Measurements from ENCODE around the gene GRK4. TPM values are rescaled to one million over a fixed set of nuclear protein-coding genes. Genes with fewer than 3 reads are reported as not detected.

Gene GRK4
- total RNA-seq, 4 donors from 2014 or later = 6.1 to 15.1 (median 9.3) TPM

- Histone ChIP-seq H3K9me3 (no peaks in the 10 kb centered on the region), H3K4me3 (peak overlapping the region; percentile 60 to 94 (median 78)), H3K27me3 (no peaks in the 10 kb centered on the region), H3K4me1 (peaks cover 0 to 42% (median 19%) of the 10 kb centered on the region in 4 donors), H3K36me3 (peaks cover 0 to 1% (median 0%) of the 10 kb centered on the region in 3 donors), H3K27ac (peak overlapping the region; percentile 74 to 83 (median 79))
- no peak for TF ChIP-seq CTCF (IDR thresholded peaks at IDR 0.05)
- TF ChIP-seq POLR2A (IDR thresholded peaks at IDR 0.05) = no peak
- 10 to 20% methylated on average over 20 to 27 of the region's 54 CpGs for WGBS, 2 donors
- DNase-seq (ENCODE audit: low spot score in 2 of 2) = no peak
Measured at GRCh38 chr4:3073158-3074077, 110.0 kb downstream of the GRK4 start.

GRCh38 chr4:3074078-3074845, 110.9 kb downstream of the GRK4 start, which contains the start of the genes HTT and HTT-AS:
Gene HTT (plus strand): TSS chr4:3074681. CDS start chr4:3074826, 145 bp downstream.
Gene HTT-AS (minus strand): TSS chr4:3074538.
- Histone ChIP-seq H3K4me1 (peaks cover 0 to 45% (median 19%) of the 10 kb centered on the region in 4 donors), H3K27me3 (no peaks in the 10 kb centered on the region), H3K9me3 (no peaks in the 10 kb centered on the region), H3K27ac (peak within 1 kb of the TSS; percentile 86 to 93 (median 90)), H3K4me3 (peak within 1 kb of the TSS; percentile 66 to 94 (median 92)), H3K36me3 (peaks cover 0 to 3% (median 0%) of the 10 kb centered on the region in 3 donors)
- DNase-seq (ENCODE audit: low spot score in 2 of 2) = peak; percentile 96
- TF ChIP-seq POLR2A (IDR thresholded peaks at IDR 0.05) = peak; percentile 43 to 75
- TF ChIP-seq CTCF (IDR thresholded peaks at IDR 0.05) = peak in 3 of 5 experiments; percentile 21 to 39 (median 37)
- peak in 1 of 2 donors; percentile 77 for TF ChIP-seq EP300 (IDR thresholded peaks at IDR 0.05)
- 0 to 1% methylated on average over 7 to 38 of the region's 81 CpGs for WGBS, 2 donors

GRCh38 chr4:3074846-3075651, 111.7 kb downstream of the GRK4 start:
- Histone ChIP-seq H3K9me3 (no peaks in the 10 kb centered on the region), H3K4me3 (peak overlapping the region; percentile 66 to 94 (median 90)), H3K36me3 (peaks cover 0 to 3% (median 0%) of the 10 kb centered on the region in 3 donors), H3K27ac (peak overlapping the region; percentile 86 to 93 (median 90)), H3K4me1 (peaks cover 0 to 45% (median 19%) of the 10 kb centered on the region in 4 donors), H3K27me3 (no peaks in the 10 kb centered on the region)
- 0 to 1% methylated on average over 28 to 32 of the region's 60 CpGs for WGBS, 2 donors
- TF ChIP-seq POLR2A (IDR thresholded peaks at IDR 0.05) (peak; percentile 8 to 47), EP300 (IDR thresholded peaks at IDR 0.05) (peak in 1 of 2 donors; percentile 68), CTCF (IDR thresholded peaks at IDR 0.05) (no peak)
- no peak for DNase-seq (ENCODE audit: low spot score in 2 of 2)

DNA sequence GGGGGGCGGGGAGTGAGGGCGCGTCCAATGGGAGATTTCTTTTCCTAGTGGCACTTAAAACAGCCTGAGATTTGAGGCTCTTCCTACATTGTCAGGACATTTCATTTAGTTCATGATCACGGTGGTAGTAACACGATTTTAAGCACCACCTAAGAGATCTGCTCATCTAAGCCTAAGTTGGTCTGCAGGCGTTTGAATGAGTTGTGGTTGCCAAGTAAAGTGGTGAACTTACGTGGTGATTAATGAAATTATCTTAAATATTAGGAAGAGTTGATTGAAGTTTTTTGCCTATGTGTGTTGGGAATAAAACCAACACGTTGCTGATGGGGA, 112.2 kb downstream of the GRK4 start:
- Histone ChIP-seq H3K36me3 (peaks cover 0 to 3% (median 0%) of the 10 kb centered on the region in 3 donors), H3K27ac (peak overlapping the region; percentile 86 to 93 (median 90)), H3K4me1 (peaks cover 0 to 45% (median 19%) of the 10 kb centered on the region in 4 donors), H3K4me3 (peak overlapping the region; percentile 66 to 94 (median 90)), H3K9me3 (no peaks in the 10 kb centered on the region), H3K27me3 (no peaks in the 10 kb centered on the region)
- no peak for DNase-seq (ENCODE audit: low spot score in 2 of 2)
- 2 to 3% methylated on average over 6 to 8 of the region's 8 CpGs for WGBS, 2 donors
- TF ChIP-seq CTCF (IDR thresholded peaks at IDR 0.05) (no peak), POLR2A (IDR thresholded peaks at IDR 0.05) (no peak), EP300 (IDR thresholded peaks at IDR 0.05) (no peak)
